Lung (tissue), 12 donors: ENCODE measurements around the gene ACAP1. TPM values are rescaled to one million over a fixed set of nuclear protein-coding genes. Genes with fewer than 3 reads are reported as not detected.
A peak's percentile ranks its signal among the peaks of the same experiment; 100 is the strongest.

ENCODE experiments used
- ATAC-seq: fragments of 200-7000 bp; cut with Tn5 transposase; one replicate; pipeline ENCODE4 v1.9.1; 2020; ENCODE audit warnings: moderate number of reproducible peaks; ENCODE audit not compliant: insufficient read depth, low FRiP score
- DNase-seq, 3 donors: peaks; one replicate each; pipeline ENCODE4 v3.0.0-alpha.2; 2013 to 2017
- H3K27ac ChIP-seq, 2 donors: one replicate each; pipeline ENCODE4 v1.5.1; 2013; ENCODE audit warnings: mild to moderate bottlenecking in 2 of 2, moderate library complexity in 2 of 2, control low read depth in 1 of 2, inconsistent platforms in 1 of 2, low read depth in 1 of 2, low read length in 1 of 2
- H3K27me3 ChIP-seq, 3 donors: one replicate each; pipeline ENCODE4 v1.5.1; 2013; ENCODE audit warnings: low read length in 2 of 3; ENCODE audit not compliant: control insufficient read depth in 3 of 3, insufficient read depth in 3 of 3
- H3K36me3 ChIP-seq, 4 donors: one replicate each; pipeline ENCODE4 v1.5.1; 2013; ENCODE audit warnings: low read length in 4 of 4, mild to moderate bottlenecking in 1 of 4, moderate library complexity in 1 of 4; ENCODE audit not compliant: control insufficient read depth in 4 of 4, insufficient read depth in 4 of 4
- H3K4me1 ChIP-seq, 5 donors: one replicate each; pipeline ENCODE4 v1.5.1; 2013; ENCODE audit warnings: low read length in 5 of 5, mild to moderate bottlenecking in 2 of 5, moderate library complexity in 1 of 5; ENCODE audit not compliant: control insufficient read depth in 5 of 5, insufficient read depth in 5 of 5
- H3K4me3 ChIP-seq: one replicate; pipeline ENCODE4 v1.5.1; 2013; ENCODE audit warnings: mild to moderate bottlenecking, control low read depth, moderate library complexity
- H3K9ac ChIP-seq, 2 donors: one replicate each; pipeline ENCODE4 v1.5.1; 2013; ENCODE audit warnings: low read length in 2 of 2, control low read depth in 1 of 2; ENCODE audit not compliant: insufficient read depth in 1 of 2
- H3K9me3 ChIP-seq, 4 donors: one replicate each; pipeline ENCODE4 v1.5.1; 2013; ENCODE audit warnings: low read length in 3 of 4, mild to moderate bottlenecking in 1 of 4, moderate library complexity in 1 of 4; ENCODE audit not compliant: control insufficient read depth in 4 of 4, insufficient read depth in 3 of 4
- WGBS, 2 donors: extraction: QIAGEN DNeasy Blood & Tissue Kit; methylation state at CpG; one replicate each; pipeline ENCODE4 v1.1.7; 2013; 5-methylcytosine and 5-hydroxymethylcytosine counted together
- polyA plus RNA-seq, 2 donors: library from polyadenylated mRNA; stranded (reverse); fragments of 200-250 nt; gene quantifications; one replicate each; pipeline ENCODE4 v1.2.1, GENCODE V29; 2013
- total RNA-seq, 2 donors: library from RNA; depleted of rRNA in 1 of 2; stranded (reverse); fragments of >200 nt in 1 of 2; gene quantifications; one replicate each; pipeline ENCODE4 v1.2.1, GENCODE V29; 2014 to 2021
- TF ChIP-seq, protein P1 (sequence below): IDR thresholded peaks from 2 replicates; pipeline ENCODE4 v1.5.1; 2012; ENCODE audit warnings: mild to moderate bottlenecking; ENCODE audit errors: control extremely low read depth, extremely low read depth
- donor health status: control.
- donor health status: control.
- donor health status: Bipolar disorder and iron deficiency.
- donor health status: healthy.
- donor health status: DM: yes; HTN: yes; CAD: no.

The ACAP1 gene
- total and polyA plus RNA-seq, 4 donors, result 9.2 to 39.4 (median 22.1) TPM

DNA sequence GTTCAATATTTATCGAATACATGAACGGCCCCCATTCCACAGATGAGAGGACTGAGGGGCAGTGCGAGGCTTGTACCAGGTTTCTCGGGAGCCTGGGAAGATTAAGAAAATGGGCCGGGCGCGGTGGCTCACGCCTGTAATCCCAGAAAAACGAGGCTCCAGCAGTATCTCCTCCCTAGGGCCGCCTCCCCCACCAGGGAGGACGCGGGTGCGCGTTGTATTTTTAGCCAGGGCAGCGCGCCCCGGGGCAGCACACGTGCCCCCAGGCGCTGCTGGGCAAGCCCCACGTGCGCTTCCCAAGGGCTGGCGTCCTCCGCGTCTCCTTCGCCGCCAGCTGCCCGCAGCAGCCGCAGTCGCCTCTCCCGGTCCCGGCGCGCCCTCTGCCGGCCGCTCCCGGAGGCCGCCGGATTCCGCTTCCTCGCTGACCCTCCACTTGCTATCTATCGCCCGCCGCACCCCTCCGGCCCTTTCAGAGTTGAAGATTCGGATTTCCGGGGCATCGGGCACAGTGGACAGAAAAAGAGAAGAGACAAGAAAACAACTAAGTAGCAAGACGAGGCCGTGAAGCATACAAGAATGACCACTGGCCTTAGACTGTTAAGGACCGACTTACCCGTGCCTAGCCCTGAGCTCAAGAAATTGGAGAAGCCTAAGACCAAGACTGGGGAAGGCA is 40.0 kb upstream of the ACAP1 start:
- H3K27me3 ChIP-seq, result peaks cover 0 to 36% (median 22%) of the 10 kb centered on the region in 3 donors
- WGBS, 2 donors, result 4 to 5% methylated on average over 50 to 51 of the region's 51 CpGs
- H3K9me3 ChIP-seq, result no peaks in the 10 kb centered on the region
- no peak overlapping the region for H3K4me3 ChIP-seq
- H3K4me1 ChIP-seq, result peaks cover 2 to 14% (median 11%) of the 10 kb centered on the region in 5 donors
- no peak overlapping the region for H3K9ac ChIP-seq
- DNase-seq (peak; percentile 74 to 86 (median 83)), ATAC-seq (peak; percentile 86)
- TF ChIP-seq, protein P1, sequence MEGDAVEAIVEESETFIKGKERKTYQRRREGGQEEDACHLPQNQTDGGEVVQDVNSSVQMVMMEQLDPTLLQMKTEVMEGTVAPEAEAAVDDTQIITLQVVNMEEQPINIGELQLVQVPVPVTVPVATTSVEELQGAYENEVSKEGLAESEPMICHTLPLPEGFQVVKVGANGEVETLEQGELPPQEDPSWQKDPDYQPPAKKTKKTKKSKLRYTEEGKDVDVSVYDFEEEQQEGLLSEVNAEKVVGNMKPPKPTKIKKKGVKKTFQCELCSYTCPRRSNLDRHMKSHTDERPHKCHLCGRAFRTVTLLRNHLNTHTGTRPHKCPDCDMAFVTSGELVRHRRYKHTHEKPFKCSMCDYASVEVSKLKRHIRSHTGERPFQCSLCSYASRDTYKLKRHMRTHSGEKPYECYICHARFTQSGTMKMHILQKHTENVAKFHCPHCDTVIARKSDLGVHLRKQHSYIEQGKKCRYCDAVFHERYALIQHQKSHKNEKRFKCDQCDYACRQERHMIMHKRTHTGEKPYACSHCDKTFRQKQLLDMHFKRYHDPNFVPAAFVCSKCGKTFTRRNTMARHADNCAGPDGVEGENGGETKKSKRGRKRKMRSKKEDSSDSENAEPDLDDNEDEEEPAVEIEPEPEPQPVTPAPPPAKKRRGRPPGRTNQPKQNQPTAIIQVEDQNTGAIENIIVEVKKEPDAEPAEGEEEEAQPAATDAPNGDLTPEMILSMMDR, result peak; percentile 96
- H3K36me3 ChIP-seq, result no peaks in the 10 kb centered on the region
- peak overlapping the region in 1 of 2 donors; percentile 71 for H3K27ac ChIP-seq

DNA sequence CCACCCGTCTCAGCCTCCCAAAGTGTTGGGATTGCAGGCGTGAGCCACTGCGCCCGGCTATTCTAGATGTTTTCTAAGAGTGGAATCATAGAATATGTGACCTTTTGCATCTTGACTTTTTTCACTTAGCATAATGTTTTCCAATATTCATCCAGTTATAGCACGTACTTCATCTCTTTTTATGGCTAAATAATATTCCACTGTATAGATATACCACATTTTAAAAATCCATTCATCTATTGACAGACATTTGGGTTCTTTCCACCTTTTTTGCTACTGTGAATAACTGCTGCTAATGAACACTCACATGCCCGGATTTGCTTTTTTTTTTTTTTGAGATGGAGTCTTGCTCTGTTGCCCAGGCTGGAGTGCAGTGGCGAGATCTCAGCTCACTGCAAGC is 32.1 kb upstream of the ACAP1 start:
- H3K9me3 ChIP-seq, result no peaks in the 10 kb centered on the region
- WGBS, 2 donors, result 95 to 97% methylated on average over 7 of the region's 7 CpGs
- H3K9ac ChIP-seq, result no peak overlapping the region
- no peak overlapping the region for H3K27ac ChIP-seq
- no peak for DNase-seq
- TF ChIP-seq, protein P1, result no peak
- no peaks in the 10 kb centered on the region for H3K27me3 ChIP-seq
- H3K36me3 ChIP-seq, result no peaks in the 10 kb centered on the region
- H3K4me3 ChIP-seq, result no peak overlapping the region
- H3K4me1 ChIP-seq, result peaks cover 0 to 8% (median 2%) of the 10 kb centered on the region in 5 donors
- ATAC-seq, result no peak

DNA sequence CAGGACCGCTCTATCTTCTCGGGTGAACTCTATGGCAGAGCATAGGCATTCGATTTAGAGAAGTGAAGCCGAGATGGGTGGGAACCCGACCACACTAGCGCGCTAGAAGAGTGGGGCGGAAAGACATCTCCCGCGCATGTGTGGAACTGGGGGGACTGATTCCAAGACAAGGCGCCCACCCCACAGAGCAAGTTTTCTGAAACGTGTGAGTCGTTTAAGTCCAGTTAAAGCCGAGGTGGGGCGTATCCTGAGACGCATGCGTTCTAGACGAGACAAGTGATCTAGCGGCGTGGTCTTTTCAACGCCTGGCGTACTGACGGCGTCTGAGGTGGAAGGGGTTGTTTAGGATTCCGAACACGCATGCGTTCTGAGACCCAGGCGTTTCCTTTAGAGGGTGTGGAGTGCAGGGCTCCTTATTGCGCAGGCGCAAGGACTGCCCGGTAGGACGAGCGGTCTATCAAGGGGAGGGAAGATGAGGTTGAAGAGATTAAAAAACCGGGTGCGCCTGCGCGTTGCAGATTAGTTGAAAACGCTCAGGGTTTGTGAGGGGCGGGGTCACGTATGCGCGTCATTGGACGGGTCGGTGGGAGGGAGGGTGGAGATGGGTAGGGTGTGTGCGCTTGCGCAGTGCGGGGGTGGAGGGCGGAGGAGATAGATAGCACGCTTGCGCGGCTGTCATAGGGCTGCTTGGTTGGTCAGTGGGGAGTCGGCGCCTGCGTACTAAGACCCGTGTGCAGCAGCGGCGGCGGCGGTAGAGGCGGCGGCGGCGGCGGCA is 29.2 kb upstream of the ACAP1 start, which contains the start of gene EIF5A:
EIF5A (plus strand) TSS at position 718 of the 775 bp plus-strand sequence. CDS start 2,008 bp downstream, outside the sequence.
- DNase-seq (peak; percentile 100), ATAC-seq (peak; percentile 82)
- Histone ChIP-seq H3K9ac (peak within 1 kb of the TSS; percentile 51 to 75), H3K4me1 (peaks cover 0 to 17% (median 8%) of the 10 kb centered on the region in 5 donors), H3K4me3 (peak within 1 kb of the TSS; percentile 89), H3K36me3 (peaks cover 17 to 22% (median 19%) of the 10 kb centered on the region in 4 donors), H3K9me3 (peaks cover 0 to 2% (median 0%) of the 10 kb centered on the region in 4 donors), H3K27me3 (no peaks in the 10 kb centered on the region), H3K27ac (peak within 1 kb of the TSS; percentile 95 to 99)
- TF ChIP-seq, protein P1, result no peak
- 0% methylated on average over 52 to 64 of the region's 64 CpGs for WGBS, 2 donors
